SK-N-SH (cell line): ENCODE measurements around the gene AHSP. TPM values are rescaled to one million over a fixed set of nuclear protein-coding genes. Genes with fewer than 3 reads are reported as not detected.
"Not testable (repeated sequence)": the region's sequence is repeated elsewhere in the genome, so short reads cannot be mapped to it uniquely, and the experiment has no call there.

Experiments used
- CTCF ChIA-PET: fragments of 300-600, 350-600 bp; formaldehyde crosslinking; extraction: SDS; loops from one replicate; lab custom pipeline; 2021; lab: Yijun Ruan, JAX
- POLR2A ChIA-PET: fragments of 350-600 bp; sonication (Branson Sonifier 250); formaldehyde crosslinking; extraction: SDS; loops from one replicate; lab custom pipeline; 2020; ENCODE audit warnings: antibody characterized with exemption, inconsistent platforms; lab: Yijun Ruan, JAX
- DNase-seq: peaks from one replicate; pipeline ENCODE4 v3.0.0; 2012
- H2AFZ ChIP-seq: fragments of 200-600 bp; sonication (generic); 2 replicates; pipeline ENCODE4 v1.8.1; 2016; ENCODE audit warnings: antibody characterized with exemption, mild to moderate bottlenecking, low read depth
- H3F3A ChIP-seq: fragments of 200-600 bp; sonication (generic); replicated peaks from 2 replicates; pipeline ENCODE3; 2016; ENCODE audit warnings: antibody characterized with exemption, mild to moderate bottlenecking; ENCODE audit not compliant: insufficient read depth
- H3K27ac ChIP-seq, 2 experiments: fragments of 200-500 bp in 1 of 2; fragments of 200-600 bp in 1 of 2; sonication (Bioruptor generic) in 1 of 2; sonication (generic), shearing (Covaris generic) in 1 of 2; 2 replicates each; pipeline versions ENCODE4 v1.5.1 to v1.6.1; 2014 to 2016; ENCODE audit warnings: low read depth in 2 of 2, inconsistent platforms in 1 of 2, low read length in 1 of 2, mild to moderate bottlenecking in 1 of 2, mixed read lengths in 1 of 2
- H3K27me3 ChIP-seq: fragments of 200-600 bp; sonication (generic), shearing (Covaris generic); 2 replicates; pipeline ENCODE4 v1.6.1; 2016; ENCODE audit warnings: mixed run types; ENCODE audit not compliant: insufficient read depth
- H3K36me3 ChIP-seq, 2 experiments: fragments of 200-500 bp in 1 of 2; fragments of 200-600 bp in 1 of 2; sonication (Bioruptor generic) in 1 of 2; sonication (generic) in 1 of 2; replicated peaks in 1 of 2; 2 replicates each; pipeline versions ENCODE3 to v1.5.1; 2014 to 2016; ENCODE audit warnings: low read length in 1 of 2, mild to moderate bottlenecking in 1 of 2; ENCODE audit not compliant: insufficient read depth in 2 of 2, control insufficient read depth in 1 of 2
- H3K4me1 ChIP-seq, 2 experiments: fragments of 200-500 bp in 1 of 2; fragments of 200-600 bp in 1 of 2; sonication (Bioruptor generic) in 1 of 2; sonication (generic), shearing (Covaris generic) in 1 of 2; 2 replicates each; pipeline versions ENCODE4 v1.5.1 to v1.6.1; 2014 to 2016; ENCODE audit warnings: low read depth in 1 of 2, low read length in 1 of 2, mixed run types in 1 of 2; ENCODE audit not compliant: insufficient read depth in 2 of 2, control insufficient read depth in 1 of 2
- H3K4me2 ChIP-seq: fragments of 200-600 bp; sonication (generic), shearing (Covaris generic); 2 replicates; pipeline ENCODE4 v1.6.1; 2017; ENCODE audit warnings: mixed run types
- H3K4me3 ChIP-seq, 2 experiments: fragments of 200-500 bp in 1 of 2; fragments of 200-600 bp in 1 of 2; sonication (Bioruptor generic) in 1 of 2; sonication (generic), shearing (Covaris generic) in 1 of 2; 2 replicates each; pipeline versions ENCODE4 v1.5.1 to v1.8.1; 2014 to 2016; ENCODE audit warnings: low read depth in 2 of 2, inconsistent platforms in 1 of 2, low read length in 1 of 2, mild to moderate bottlenecking in 1 of 2, mixed read lengths in 1 of 2, moderate library complexity in 1 of 2
- H3K79me2 ChIP-seq: fragments of 200-600 bp; sonication (generic); 2 replicates; pipeline ENCODE4 v1.8.1; 2017; ENCODE audit warnings: mild to moderate bottlenecking; ENCODE audit not compliant: insufficient read depth
- H3K9ac ChIP-seq: fragments of 200-600 bp; sonication (generic); 2 replicates; pipeline ENCODE4 v1.6.1; 2017; ENCODE audit warnings: mixed run types
- H3K9me2 ChIP-seq: fragments of 200-600 bp; sonication (generic); 2 replicates; pipeline ENCODE4 v1.6.1; 2017; ENCODE audit warnings: mixed run types
- H3K9me3 ChIP-seq: fragments of 200-600 bp; sonication (generic); 2 replicates; pipeline ENCODE4 v1.6.1; 2017; ENCODE audit warnings: mixed run types, mild to moderate bottlenecking, moderate library complexity
- H4K20me1 ChIP-seq: fragments of 200-600 bp; sonication (generic); 2 replicates; pipeline ENCODE4 v1.6.1; 2017; ENCODE audit warnings: mild to moderate bottlenecking, mixed run types; ENCODE audit not compliant: insufficient read depth
- CHD2 ChIP-seq: fragments of 150-350 bp; IDR thresholded peaks from 2 replicates; pipeline ENCODE4 v1.6.1; 2018; ENCODE audit warnings: low read length; ENCODE audit not compliant: partially characterized antibody
- CTCF ChIP-seq: fragments of 200-600 bp; sonication (generic); IDR thresholded peaks from 2 replicates; pipeline ENCODE4 v1.6.1; 2017; ENCODE audit warnings: antibody characterized with exemption, mild to moderate bottlenecking, moderate library complexity
- EZH2phosphoT487 ChIP-seq: fragments of 200-600 bp; sonication (generic); IDR thresholded peaks from 2 replicates; pipeline ENCODE4 v1.6.1; 2017; ENCODE audit warnings: low read depth, mixed run types, mild to moderate bottlenecking, antibody characterized with exemption, moderate library complexity, borderline replicate concordance
- FOSL2 ChIP-seq: IDR thresholded peaks from 2 replicates; pipeline ENCODE4 v1.4.0; 2012; ENCODE audit warnings: low read depth, mild to moderate bottlenecking, moderate library complexity, borderline replicate concordance
- FOXJ3 ChIP-seq: sonication (generic); formaldehyde crosslinking; IDR thresholded peaks from 2 replicates; pipeline ENCODE4 v1.5.1; 2020; ENCODE audit warnings: mild to moderate bottlenecking, missing genetic modification reagents
- FOXM1 ChIP-seq: IDR thresholded peaks from 2 replicates; pipeline ENCODE4 v1.4.0; 2012; ENCODE audit warnings: low read depth, mild to moderate bottlenecking
- GABPA ChIP-seq: IDR thresholded peaks from 2 replicates; pipeline ENCODE4 v1.4.0; 2012; ENCODE audit warnings: low read depth, mild to moderate bottlenecking
- GATA2 ChIP-seq: sonication (generic); formaldehyde crosslinking; IDR thresholded peaks from 2 replicates; pipeline ENCODE4 v1.5.0; 2020; ENCODE audit warnings: mild to moderate bottlenecking, missing genetic modification reagents
- NRF1 ChIP-seq: IDR thresholded peaks from 2 replicates; pipeline ENCODE4 v1.6.1; 2012; ENCODE audit warnings: low read depth, mild to moderate bottlenecking, low read length
- POLR2AphosphoS5 ChIP-seq: IDR thresholded peaks from 2 replicates; pipeline ENCODE4 v1.6.1; 2012; ENCODE audit warnings: low read depth, low read length
- RCOR1 ChIP-seq: fragments of 150-350 bp; IDR thresholded peaks from 2 replicates; pipeline ENCODE4 v1.6.1; 2017; ENCODE audit warnings: antibody characterized with exemption, low read length
- REST ChIP-seq: IDR thresholded peaks from 2 replicates; pipeline ENCODE4 v1.6.1; 2012; ENCODE audit warnings: mild to moderate bottlenecking, low read depth, low read length, moderate library complexity
- RFX5 ChIP-seq: IDR thresholded peaks from 2 replicates; pipeline ENCODE4 v1.6.1; 2012; ENCODE audit warnings: mild to moderate bottlenecking, improper control_type of control experiment, low read length
- RXRA ChIP-seq: IDR thresholded peaks from 2 replicates; pipeline ENCODE4 v1.4.0; 2012; ENCODE audit warnings: low read depth, mild to moderate bottlenecking, borderline replicate concordance
- TCF12 ChIP-seq: IDR thresholded peaks from 2 replicates; pipeline ENCODE4 v1.4.0; 2012
- YY1 ChIP-seq: IDR thresholded peaks from 2 replicates; pipeline ENCODE4 v1.4.0; 2012; ENCODE audit warnings: low read depth, mild to moderate bottlenecking
- ZBTB33 ChIP-seq: IDR thresholded peaks from 2 replicates; pipeline ENCODE4 v1.4.0; 2012; ENCODE audit warnings: low read depth, borderline replicate concordance
- WGBS: methylation state at CpG from one replicate; pipeline ENCODE4 v1.1.6; 2017; ENCODE audit warnings: low lambda C conversion rate; 5-methylcytosine and 5-hydroxymethylcytosine counted together
- polyA plus RNA-seq, 3 experiments: library from polyadenylated mRNA; depleted of rRNA; stranded (reverse); fragments of >200 nt; gene quantifications; 2 replicates each; pipeline ENCODE4 v1.2.3, GENCODE V29; 2012

AHSP gene
- polyA plus RNA-seq, 1 of the 3 experiments (the other 2 are of a cell fraction) = not detected

- no peak for DNase-seq
- Histone ChIP-seq H3K27me3 (no peaks in the 10 kb centered on the region), H3K36me3 (peaks cover 20 to 35% of the 10 kb centered on the region in 2 experiments), H3K27ac (no peak overlapping the region), H3F3A (no peaks in the 10 kb centered on the region)
- TF ChIP-seq GABPA = no peak
- no peak for TF ChIP-seq CHD2
- TF ChIP-seq POLR2AphosphoS5 = no peak
- no peak for TF ChIP-seq NRF1
- TF ChIP-seq YY1 = no peak
- no peak for TF ChIP-seq ZBTB33
- no peak for TF ChIP-seq GATA2 (CRISPR knock-in tag)
- TF ChIP-seq CTCF = no peak
- TF ChIP-seq EZH2phosphoT487 = no peak
- no peak for TF ChIP-seq RCOR1
- TF ChIP-seq RXRA = no peak
- TF ChIP-seq FOXM1 = no peak
- no peak for TF ChIP-seq FOXJ3 (CRISPR knock-in tag)
- no peak for TF ChIP-seq RFX5
- no peak for TF ChIP-seq FOSL2
- no peak for TF ChIP-seq REST
- TF ChIP-seq TCF12 = no peak
- TF ChIP-seq, all 33 proteins: peak for 0
- CTCF ChIA-PET = interaction anchor here (0.7 kb wide), 2 partner anchors 13 to 445 kb away, joined by 3 read pairs; no protein-coding TSS in a partner anchor
- Histone ChIP-seq H4K20me1 (no peaks in the 10 kb centered on the region; the same call in 1 of the 2 replicates), H3K79me2 (peaks cover 27% of the 10 kb centered on the region), H3K4me3 (no peak overlapping the region), H3K4me1 (peaks cover 0 to 12% of the 10 kb centered on the region in 2 experiments; a peak in 2 of 4 replicates), H3K9ac (no peak overlapping the region), H2AFZ (no peak overlapping the region), H3K9me2 (no peaks in the 10 kb centered on the region), H3K4me2 (no peak overlapping the region), H3K9me3 (no peaks in the 10 kb centered on the region)
- POLR2A ChIA-PET = interaction anchor here (1.0 kb wide), 1 partner anchor 43 kb away, joined by 4 read pairs; no protein-coding TSS in a partner anchor
These were observed 24.7 kb upstream of the AHSP start for GRCh38 chr16:31502981-31503380.

- H3K9ac ChIP-seq, H3K4me3 ChIP-seq, H3K27ac ChIP-seq, H3K9me2 ChIP-seq, H3K4me2 ChIP-seq, H3K9me3 ChIP-seq, H4K20me1 ChIP-seq, H3K27me3 ChIP-seq, H2AFZ ChIP-seq, H3F3A ChIP-seq, DNase-seq: not testable (repeated sequence)
- CTCF ChIA-PET = interaction anchor here (0.6 to 0.7 kb wide), 3 partner anchors 13 to 444 kb away, joined by 3 to 4 read pairs (median 3); no protein-coding TSS in a partner anchor
- peaks cover 33% of the 10 kb centered on the region for H3K79me2 ChIP-seq
- peaks cover 20 to 30% of the 10 kb centered on the region in 2 experiments for H3K36me3 ChIP-seq
- peaks cover 0 to 12% of the 10 kb centered on the region in 2 experiments; a peak in 2 of 4 replicates for H3K4me1 ChIP-seq
- POLR2A ChIA-PET = interaction anchor here (1.0 kb wide), 1 partner anchor 43 kb away, joined by 4 read pairs; no protein-coding TSS in a partner anchor
- 92% methylated on average over 8 of the region's 8 CpGs for WGBS
These were observed 24.1 kb upstream of the AHSP start for GRCh38 chr16:31503555-31503954.
